Cardiac fibroblast (primary cell): Measurements from ENCODE around the gene NLRP6.
A peak's percentile ranks its signal among the peaks of the same experiment; 100 is the strongest.
"Not testable (repeated sequence)": the region's sequence is repeated elsewhere in the genome, so short reads cannot be mapped to it uniquely, and the experiment has no call there.

Experiments
- DNase-seq, 2 donors: peaks; one replicate each; pipeline versions ENCODE4 v3.0.0 to v3.0.0-alpha.2; 2010; ENCODE audit warnings: low read depth in 2 of 2
- H3K4me3 ChIP-seq, 2 donors: replicated peaks in 1 of 2; 1 replicate in 1 of 2; 2 replicates in 1 of 2; pipeline ENCODE4 v1.5.1; 2011; ENCODE audit warnings: low read depth in 2 of 2, low read length in 2 of 2, mild to moderate bottlenecking in 2 of 2, moderate library complexity in 1 of 2
- TF ChIP-seq, protein P1 (sequence below): IDR thresholded peaks from one replicate; pipeline ENCODE4 v1.5.1; 2011; ENCODE audit warnings: low read depth, mild to moderate bottlenecking, low read length, inconsistent platforms

NLRP6 gene

GRCh38 chr11:267491-267994, 10.7 kb upstream of the NLRP6 start:
- H3K4me3 ChIP-seq = no peak overlapping the region
- TF ChIP-seq, protein P1, sequence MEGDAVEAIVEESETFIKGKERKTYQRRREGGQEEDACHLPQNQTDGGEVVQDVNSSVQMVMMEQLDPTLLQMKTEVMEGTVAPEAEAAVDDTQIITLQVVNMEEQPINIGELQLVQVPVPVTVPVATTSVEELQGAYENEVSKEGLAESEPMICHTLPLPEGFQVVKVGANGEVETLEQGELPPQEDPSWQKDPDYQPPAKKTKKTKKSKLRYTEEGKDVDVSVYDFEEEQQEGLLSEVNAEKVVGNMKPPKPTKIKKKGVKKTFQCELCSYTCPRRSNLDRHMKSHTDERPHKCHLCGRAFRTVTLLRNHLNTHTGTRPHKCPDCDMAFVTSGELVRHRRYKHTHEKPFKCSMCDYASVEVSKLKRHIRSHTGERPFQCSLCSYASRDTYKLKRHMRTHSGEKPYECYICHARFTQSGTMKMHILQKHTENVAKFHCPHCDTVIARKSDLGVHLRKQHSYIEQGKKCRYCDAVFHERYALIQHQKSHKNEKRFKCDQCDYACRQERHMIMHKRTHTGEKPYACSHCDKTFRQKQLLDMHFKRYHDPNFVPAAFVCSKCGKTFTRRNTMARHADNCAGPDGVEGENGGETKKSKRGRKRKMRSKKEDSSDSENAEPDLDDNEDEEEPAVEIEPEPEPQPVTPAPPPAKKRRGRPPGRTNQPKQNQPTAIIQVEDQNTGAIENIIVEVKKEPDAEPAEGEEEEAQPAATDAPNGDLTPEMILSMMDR = no peak
- DNase-seq = no peak

- H3K4me3 ChIP-seq = not testable (repeated sequence)
- peak; percentile 35 to 36 for DNase-seq
These were observed 9.5 kb upstream of the NLRP6 start for GRCh38 chr11:268716-269145.

- DNase-seq = peak in 1 of 2 donors; percentile 24
These were observed 8.9 kb upstream of the NLRP6 start for GRCh38 chr11:269146-269890.

GRCh38 chr11:270451-271318, 7.5 kb upstream of the NLRP6 start:
- DNase-seq = no peak
- TF ChIP-seq, protein P1 = no peak
- no peak overlapping the region for H3K4me3 ChIP-seq

More at GRCh38 chr11:269146-269890, 8.9 kb upstream of the NLRP6 start:
- H3K4me3 ChIP-seq = no peak overlapping the region
- TF ChIP-seq, protein P1 = no peak

DNA sequence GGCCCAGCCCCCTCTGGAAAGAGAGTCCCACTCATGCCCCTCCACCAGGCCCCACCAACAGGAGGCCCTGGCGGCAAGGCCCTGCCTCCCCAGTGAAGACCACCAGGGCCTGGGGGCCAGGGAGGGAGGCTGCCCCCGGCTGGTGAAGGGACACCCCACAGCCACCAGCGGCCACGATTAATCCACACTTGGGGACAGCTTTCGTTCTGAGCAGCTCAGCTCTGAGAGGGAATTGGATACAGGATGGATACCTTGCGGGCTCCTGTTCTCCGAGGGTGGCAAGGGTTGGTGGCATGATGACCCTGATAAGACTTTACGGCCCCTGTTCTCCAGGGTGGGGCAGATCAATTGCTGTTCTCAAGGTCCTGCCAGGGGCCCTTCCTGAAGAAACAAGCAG, 6.9 kb upstream of the NLRP6 start:
- TF ChIP-seq, protein P1 = no peak
- no peak overlapping the region for H3K4me3 ChIP-seq
- no peak for DNase-seq

- TF ChIP-seq, protein P1 = no peak
- DNase-seq = no peak
- H3K4me3 ChIP-seq = no peak overlapping the region
These were observed 5.8 kb upstream of the NLRP6 start for GRCh38 chr11:272195-272930.

DNA sequence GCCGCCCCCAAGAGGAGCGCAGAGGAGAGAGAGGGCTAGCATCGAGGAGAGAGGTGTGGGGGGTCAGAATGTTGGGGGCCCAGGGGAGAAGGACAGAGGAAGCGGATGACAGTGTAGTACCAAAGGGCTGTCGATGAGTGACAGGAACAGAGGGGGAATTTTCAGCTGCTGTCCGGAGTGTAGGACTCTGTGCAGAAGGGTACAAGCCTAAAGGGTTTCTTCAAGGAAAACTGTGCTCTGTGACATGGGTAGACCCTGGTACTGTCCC, 5.3 kb upstream of the NLRP6 start:
- DNase-seq = no peak
- H3K4me3 ChIP-seq = no peak overlapping the region
- TF ChIP-seq, protein P1 = no peak
